ENCODE data around the gene CRNKL1. TPM values are rescaled to one million over a fixed set of nuclear protein-coding genes. Genes with fewer than 3 reads are reported as not detected.

Gene CRNKL1
- total RNA-seq, 1 experiment from 2014 or later: 6.7 TPM

DNA sequence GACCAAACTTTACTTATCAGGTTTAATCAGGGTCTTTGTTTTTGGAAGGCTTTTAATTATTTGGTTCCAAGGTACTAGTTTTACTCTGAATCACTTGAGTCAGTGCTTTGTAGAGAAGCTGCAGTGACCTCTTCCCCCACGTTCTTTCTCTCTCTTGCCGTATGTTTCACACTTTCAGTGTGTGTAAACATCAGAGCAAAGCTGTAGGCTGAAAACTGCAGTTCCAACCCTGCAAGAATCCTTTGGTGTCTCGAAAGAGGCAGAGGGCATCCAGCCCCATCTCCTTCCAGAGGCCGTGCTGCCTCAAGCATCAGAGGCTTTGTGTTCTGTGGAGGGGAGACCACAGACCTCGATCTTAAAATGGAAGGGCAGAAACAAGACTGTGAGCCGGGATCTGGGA lies 42.1 kb upstream of the CRNKL1 start:
- no TSS peak for BruUV-seq (replicated peaks)
- no peak for DNase-seq
- Mint-ChIP-seq H3K4me3 (ENCODE audit: low read depth, unreplicated experiment) (no peak overlapping the region), H3K27me3 (ENCODE audit: unreplicated experiment) (peaks cover 24% of the 10 kb centered on the region), H3K4me1 (ENCODE audit: low read depth, unreplicated experiment) (no peaks in the 10 kb centered on the region), H3K27ac (ENCODE audit: unreplicated experiment) (no peak overlapping the region), H3K9me3 (ENCODE audit: low read depth, unreplicated experiment) (no peaks in the 10 kb centered on the region), H3K36me3 (ENCODE audit: insufficient read depth, unreplicated experiment) (no peaks in the 10 kb centered on the region)
- CTCF ChIA-PET: no interaction called here
- TF ChIP-seq, protein P1, sequence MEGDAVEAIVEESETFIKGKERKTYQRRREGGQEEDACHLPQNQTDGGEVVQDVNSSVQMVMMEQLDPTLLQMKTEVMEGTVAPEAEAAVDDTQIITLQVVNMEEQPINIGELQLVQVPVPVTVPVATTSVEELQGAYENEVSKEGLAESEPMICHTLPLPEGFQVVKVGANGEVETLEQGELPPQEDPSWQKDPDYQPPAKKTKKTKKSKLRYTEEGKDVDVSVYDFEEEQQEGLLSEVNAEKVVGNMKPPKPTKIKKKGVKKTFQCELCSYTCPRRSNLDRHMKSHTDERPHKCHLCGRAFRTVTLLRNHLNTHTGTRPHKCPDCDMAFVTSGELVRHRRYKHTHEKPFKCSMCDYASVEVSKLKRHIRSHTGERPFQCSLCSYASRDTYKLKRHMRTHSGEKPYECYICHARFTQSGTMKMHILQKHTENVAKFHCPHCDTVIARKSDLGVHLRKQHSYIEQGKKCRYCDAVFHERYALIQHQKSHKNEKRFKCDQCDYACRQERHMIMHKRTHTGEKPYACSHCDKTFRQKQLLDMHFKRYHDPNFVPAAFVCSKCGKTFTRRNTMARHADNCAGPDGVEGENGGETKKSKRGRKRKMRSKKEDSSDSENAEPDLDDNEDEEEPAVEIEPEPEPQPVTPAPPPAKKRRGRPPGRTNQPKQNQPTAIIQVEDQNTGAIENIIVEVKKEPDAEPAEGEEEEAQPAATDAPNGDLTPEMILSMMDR (IDR thresholded peaks at IDR 0.05; ENCODE audit: unreplicated experiment): no peak
- intact Hi-C loops (cut with micrococcal nuclease; ENCODE audit: unreplicated experiment): no loop called here

DNA sequence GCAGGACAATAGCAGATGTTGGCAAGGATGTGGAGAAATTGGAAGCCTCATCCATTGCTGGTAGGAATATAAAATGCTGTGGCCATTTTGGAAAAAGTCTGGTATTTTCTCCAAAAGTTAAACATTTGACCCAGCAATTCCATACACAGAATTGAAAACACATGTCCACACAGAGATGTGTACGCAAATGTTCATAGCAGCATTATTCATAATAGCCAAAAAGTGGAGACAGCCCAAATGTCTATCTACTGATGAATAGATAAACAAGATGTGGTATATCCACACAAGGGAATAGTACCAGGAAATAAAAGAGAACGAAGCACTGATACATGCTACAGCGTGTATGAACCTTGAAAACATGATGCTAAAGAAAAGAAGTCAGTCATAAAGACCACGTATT lies 40.6 kb upstream of the CRNKL1 start:
- H3K27ac Mint-ChIP-seq (ENCODE audit: unreplicated experiment): no peak overlapping the region
- H3K4me3 Mint-ChIP-seq (ENCODE audit: low read depth, unreplicated experiment): no peak overlapping the region
- DNase-seq: no peak
- H3K9me3 Mint-ChIP-seq (ENCODE audit: low read depth, unreplicated experiment): no peaks in the 10 kb centered on the region
- H3K4me1 Mint-ChIP-seq (ENCODE audit: low read depth, unreplicated experiment): no peaks in the 10 kb centered on the region
- H3K27me3 Mint-ChIP-seq (ENCODE audit: unreplicated experiment): peaks cover 19% of the 10 kb centered on the region
- CTCF ChIA-PET: no interaction called here
- no peaks in the 10 kb centered on the region for H3K36me3 Mint-ChIP-seq (ENCODE audit: insufficient read depth, unreplicated experiment)
- BruUV-seq (replicated peaks): no TSS peak
- TF ChIP-seq, protein P1 (IDR thresholded peaks at IDR 0.05; ENCODE audit: unreplicated experiment): no peak
- intact Hi-C loops (cut with micrococcal nuclease; ENCODE audit: unreplicated experiment): no loop called here

DNA sequence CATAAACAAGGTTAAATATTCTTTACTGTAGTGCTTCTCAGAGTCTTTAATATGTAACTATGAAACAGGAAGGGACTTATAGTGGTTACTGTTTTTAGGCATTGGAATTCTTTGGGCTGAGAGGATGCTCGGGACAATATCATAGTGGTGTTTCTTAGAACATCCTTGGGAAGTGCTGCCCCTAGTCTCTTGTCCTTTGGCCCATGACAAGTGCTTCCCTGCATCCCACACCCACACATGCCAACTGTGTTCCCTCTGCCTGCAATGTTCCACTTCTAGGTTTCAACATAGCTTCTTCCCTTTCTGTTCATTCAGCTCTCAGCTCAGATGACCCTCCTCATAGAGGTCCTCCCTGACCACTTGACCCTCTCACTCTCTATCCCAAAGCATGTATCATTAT lies 37.7 kb upstream of the CRNKL1 start:
- CTCF ChIA-PET: interaction anchor here (0.7 kb wide), 1 partner anchor 405 kb away, joined by 3 read pairs; no protein-coding TSS in a partner anchor
- TF ChIP-seq, protein P1 (IDR thresholded peaks at IDR 0.05; ENCODE audit: unreplicated experiment): no peak
- peaks cover 13% of the 10 kb centered on the region for H3K27me3 Mint-ChIP-seq (ENCODE audit: unreplicated experiment)

DNA sequence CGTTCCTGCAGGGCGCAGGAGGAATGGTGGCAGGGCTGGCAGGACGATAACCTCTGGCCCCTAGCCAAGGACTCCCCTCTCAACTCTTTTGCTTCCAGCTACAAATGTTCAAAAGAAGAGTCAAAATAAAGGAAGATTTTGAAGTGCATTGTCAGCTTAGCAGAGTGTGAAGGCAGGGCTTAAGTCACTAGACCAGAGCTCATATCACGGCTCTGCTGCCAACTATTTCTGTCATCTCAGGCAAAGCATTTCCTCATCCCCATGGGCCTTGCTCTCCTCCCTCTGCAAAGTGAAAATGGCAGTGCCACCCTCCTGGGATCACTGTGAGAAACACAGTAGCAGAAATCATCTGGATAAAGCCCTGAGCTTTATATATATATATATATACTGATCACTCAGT lies 36.8 kb upstream of the CRNKL1 start:
- Mint-ChIP-seq H3K27ac (ENCODE audit: unreplicated experiment) (no peak overlapping the region), H3K36me3 (ENCODE audit: insufficient read depth, unreplicated experiment) (no peaks in the 10 kb centered on the region), H3K4me3 (ENCODE audit: low read depth, unreplicated experiment) (no peak overlapping the region), H3K4me1 (ENCODE audit: low read depth, unreplicated experiment) (no peaks in the 10 kb centered on the region), H3K9me3 (ENCODE audit: low read depth, unreplicated experiment) (no peaks in the 10 kb centered on the region), H3K27me3 (ENCODE audit: unreplicated experiment) (peaks cover 13% of the 10 kb centered on the region)
- intact Hi-C loops (cut with micrococcal nuclease; ENCODE audit: unreplicated experiment): loop anchor here (10.0 kb wide), 1 partner anchor 276 kb away; the partner anchor contains the start of gene INSM1
- BruUV-seq (replicated peaks): no TSS peak
- DNase-seq: no peak
- CTCF ChIA-PET: no interaction called here
- TF ChIP-seq, protein P1 (IDR thresholded peaks at IDR 0.05; ENCODE audit: unreplicated experiment): no peak

More for the DNA sequence above, 37.7 kb upstream of the CRNKL1 start:
- intact Hi-C loops (cut with micrococcal nuclease; ENCODE audit: unreplicated experiment): loop anchor here (10.0 kb wide), 1 partner anchor 275 kb away; the partner anchor contains the start of gene INSM1
- no TSS peak for BruUV-seq (replicated peaks)
- no peaks in the 10 kb centered on the region for H3K9me3 Mint-ChIP-seq (ENCODE audit: low read depth, unreplicated experiment)
- no peak for DNase-seq
- H3K27ac Mint-ChIP-seq (ENCODE audit: unreplicated experiment): no peak overlapping the region
- H3K4me3 Mint-ChIP-seq (ENCODE audit: low read depth, unreplicated experiment): no peak overlapping the region
- no peaks in the 10 kb centered on the region for H3K36me3 Mint-ChIP-seq (ENCODE audit: insufficient read depth, unreplicated experiment)
- H3K4me1 Mint-ChIP-seq (ENCODE audit: low read depth, unreplicated experiment): no peaks in the 10 kb centered on the region

Measured in Calu3 (cell line).